ENCODE data around the gene ALPP.

- no peak for TF ChIP-seq EZH2phosphoT487 (IDR thresholded peaks at IDR 0.05; ENCODE audit: borderline replicate concordance, low read depth, low read length)
- TF ChIP-seq CTCF (conservative IDR thresholded peaks at IDR 0.05; ENCODE audit: low read length) = no peak
These were observed 36.8 kb upstream of the ALPP start for GRCh38 chr2:232341739-232342126.
